ENCODE data around the gene FHIT.

DNA sequence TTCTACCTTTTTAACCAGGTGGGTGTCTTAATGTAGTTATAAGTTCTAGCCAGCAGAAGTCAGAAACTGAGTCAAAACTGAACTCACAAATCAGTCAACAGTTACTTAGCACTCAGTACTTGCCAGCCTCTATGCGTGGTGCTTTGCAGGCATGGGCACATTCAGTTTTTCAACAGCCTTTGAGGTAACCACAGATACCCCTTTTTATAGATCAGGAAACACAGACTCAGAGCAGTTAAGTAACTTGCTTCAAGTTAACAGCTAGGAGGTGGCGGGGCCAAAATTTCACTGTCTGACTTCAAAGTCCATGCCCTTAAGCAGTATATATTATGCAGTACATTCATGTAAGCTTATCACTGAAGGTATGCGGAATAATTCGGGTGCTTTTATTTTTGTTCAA lies 139.4 kb downstream of the FHIT start:
- no peak for TF ChIP-seq POLR2A (IDR thresholded peaks at IDR 0.05)
- TF ChIP-seq EP300 (IDR thresholded peaks at IDR 0.05), result no peak
- TF ChIP-seq, protein P1, sequence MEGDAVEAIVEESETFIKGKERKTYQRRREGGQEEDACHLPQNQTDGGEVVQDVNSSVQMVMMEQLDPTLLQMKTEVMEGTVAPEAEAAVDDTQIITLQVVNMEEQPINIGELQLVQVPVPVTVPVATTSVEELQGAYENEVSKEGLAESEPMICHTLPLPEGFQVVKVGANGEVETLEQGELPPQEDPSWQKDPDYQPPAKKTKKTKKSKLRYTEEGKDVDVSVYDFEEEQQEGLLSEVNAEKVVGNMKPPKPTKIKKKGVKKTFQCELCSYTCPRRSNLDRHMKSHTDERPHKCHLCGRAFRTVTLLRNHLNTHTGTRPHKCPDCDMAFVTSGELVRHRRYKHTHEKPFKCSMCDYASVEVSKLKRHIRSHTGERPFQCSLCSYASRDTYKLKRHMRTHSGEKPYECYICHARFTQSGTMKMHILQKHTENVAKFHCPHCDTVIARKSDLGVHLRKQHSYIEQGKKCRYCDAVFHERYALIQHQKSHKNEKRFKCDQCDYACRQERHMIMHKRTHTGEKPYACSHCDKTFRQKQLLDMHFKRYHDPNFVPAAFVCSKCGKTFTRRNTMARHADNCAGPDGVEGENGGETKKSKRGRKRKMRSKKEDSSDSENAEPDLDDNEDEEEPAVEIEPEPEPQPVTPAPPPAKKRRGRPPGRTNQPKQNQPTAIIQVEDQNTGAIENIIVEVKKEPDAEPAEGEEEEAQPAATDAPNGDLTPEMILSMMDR (IDR thresholded peaks at IDR 0.05), result no peak
